Transverse colon (tissue), 4 donors: Measurements from ENCODE around the gene CCDC63. TPM values are rescaled to one million over a fixed set of nuclear protein-coding genes. Genes with fewer than 3 reads are reported as not detected.

Source experiments
- DNase-seq: peaks from one replicate; pipeline ENCODE4 v3.0.0-alpha.2; 2019
- H3K27ac ChIP-seq, 4 donors: fragments of 200-600 bp; sonication (generic); 2 replicates each; pipeline ENCODE4 v1.5.1; 2016 to 2018; ENCODE audit warnings: inconsistent platforms in 4 of 4
- H3K27me3 ChIP-seq: fragments of 200-600 bp; sonication (generic); 2 replicates; pipeline ENCODE4 v1.5.1; 2017; ENCODE audit warnings: inconsistent platforms
- H3K36me3 ChIP-seq, 4 donors: fragments of 200-600 bp; sonication (generic); 2 replicates each; pipeline ENCODE4 v1.5.1; 2017 to 2019; ENCODE audit warnings: inconsistent platforms in 4 of 4
- H3K4me1 ChIP-seq, 4 donors: fragments of 200-600 bp; sonication (generic); 2 replicates each; pipeline ENCODE4 v1.5.1; 2017 to 2020; ENCODE audit warnings: inconsistent platforms in 4 of 4
- H3K4me3 ChIP-seq, 4 donors: fragments of 200-600 bp; sonication (generic); 1 replicate in 1 of 4; 2 replicates in 3 of 4; pipeline versions ENCODE4 v1.5.1 to v1.6.1; 2017 to 2019; ENCODE audit warnings: inconsistent platforms in 4 of 4
- H3K9me3 ChIP-seq, 2 donors: fragments of 200-600 bp; sonication (generic); 2 replicates each; pipeline ENCODE4 v1.5.1; 2017 to 2019; ENCODE audit warnings: inconsistent platforms in 2 of 2
- CTCF ChIP-seq, 5 experiments: fragments of 200-600 bp in 3 of 5; fragments of 450-650 bp in 2 of 5; sonication (generic) in 3 of 5; IDR thresholded peaks; 1 replicate in 2 of 5; 2 replicates in 3 of 5; pipeline ENCODE4 v1.5.1; 2016 to 2017; ENCODE audit warnings: antibody characterized with exemption in 5 of 5, inconsistent platforms in 3 of 5, mild to moderate bottlenecking in 2 of 5, moderate library complexity in 1 of 5
- EP300 ChIP-seq: sonication (generic); formaldehyde crosslinking; IDR thresholded peaks from one replicate; pipeline ENCODE4 v1.6.1; 2017; ENCODE audit warnings: antibody characterized with exemption, low read depth
- POLR2A ChIP-seq: fragments of 450-650 bp; IDR thresholded peaks from one replicate; pipeline ENCODE4 v1.6.1; 2016; ENCODE audit warnings: antibody characterized with exemption, mild to moderate bottlenecking, moderate library complexity
- POLR2AphosphoS5 ChIP-seq, 3 donors: sonication (generic); formaldehyde crosslinking; IDR thresholded peaks; one replicate each; pipeline ENCODE4 v1.6.1; 2016; ENCODE audit warnings: antibody characterized with exemption in 3 of 3
- WGBS, 2 donors: methylation state at CpG; one replicate each; pipeline ENCODE4 v1.1.5; 2018; ENCODE audit warnings: low coverage in 1 of 2; 5-methylcytosine and 5-hydroxymethylcytosine counted together
- in situ Hi-C, 4 donors: fragments of 200-750 bp; cut with MboI; loops; one replicate each; pipeline versions ENCODE4 v1.15.0 to v1.15.1; 2017; ENCODE audit warnings: low sequenced_read_pairs in 3 of 4, low pct_ligation_motif_present in 1 of 4, low pct_unique_long_range_greater_than_20kb in 1 of 4
- intact Hi-C: fragments of 100-400 bp; cut with DNase I; formaldehyde crosslinking; loops from one replicate; pipeline ENCODE4 v1.15.1; 2023; ENCODE audit warnings: low total_unique reads
- total RNA-seq, 4 donors: library from RNA; depleted of rRNA; stranded (reverse); fragments of >200 nt; gene quantifications; one replicate each; pipeline ENCODE4 v1.1.0, GENCODE V29; 2016

CCDC63 gene
- total RNA-seq, 4 donors from 2014 or later: not detected

GRCh38 chr12:110885152-110885840, 38.5 kb downstream of the CCDC63 start:
- no peak for TF ChIP-seq POLR2AphosphoS5 (IDR thresholded peaks at IDR 0.05)
- TF ChIP-seq EP300: no peak
- no peak for TF ChIP-seq POLR2A
- no peak for TF ChIP-seq CTCF (IDR thresholded peaks at IDR 0.05)
- Histone ChIP-seq H3K27ac (no peak overlapping the region), H3K4me1 (peaks cover 0 to 4% (median 0%) of the 10 kb centered on the region in 4 donors), H3K9me3 (no peaks in the 10 kb centered on the region), H3K36me3 (no peaks in the 10 kb centered on the region), H3K27me3 (no peaks in the 10 kb centered on the region), H3K4me3 (no peak overlapping the region)
- no peak for DNase-seq
- in situ Hi-C loops (no loop called here), intact Hi-C loops (no loop called here)
- WGBS, 2 donors: 70 to 77% methylated on average over 5 to 6 of the region's 6 CpGs

GRCh38 chr12:110888256-110888991, 41.6 kb downstream of the CCDC63 start:
- H3K9me3 ChIP-seq: no peaks in the 10 kb centered on the region
- in situ Hi-C loops (no loop called here), intact Hi-C loops (no loop called here)
- H3K27me3 ChIP-seq: peaks cover 4% of the 10 kb centered on the region
- peak overlapping the region in 1 of 4 donors; percentile 64 for H3K27ac ChIP-seq
- TF ChIP-seq POLR2A (no peak), POLR2AphosphoS5 (IDR thresholded peaks at IDR 0.05) (no peak), CTCF (IDR thresholded peaks at IDR 0.05) (peak in 2 of 5 experiments; percentile 12 to 13), EP300 (no peak)
- H3K36me3 ChIP-seq: no peaks in the 10 kb centered on the region
- WGBS, 2 donors: 35 to 67% methylated on average over 1 to 5 of the region's 5 CpGs
- no peak for DNase-seq
- H3K4me1 ChIP-seq: peaks cover 0 to 4% (median 0%) of the 10 kb centered on the region in 4 donors
- H3K4me3 ChIP-seq: peak overlapping the region in 1 of 4 donors; percentile 61

- H3K27ac ChIP-seq: no peak overlapping the region
- no peaks in the 10 kb centered on the region for H3K36me3 ChIP-seq
- H3K9me3 ChIP-seq: no peaks in the 10 kb centered on the region
- 83 to 91% methylated on average over 2 to 12 of the region's 12 CpGs for WGBS, 2 donors
- peaks cover 12% of the 10 kb centered on the region for H3K27me3 ChIP-seq
- H3K4me1 ChIP-seq: peaks cover 0 to 6% (median 0%) of the 10 kb centered on the region in 4 donors
- intact Hi-C loops: no loop called here
- TF ChIP-seq POLR2A (no peak), CTCF (IDR thresholded peaks at IDR 0.05) (no peak)
- no peak overlapping the region for H3K4me3 ChIP-seq
- in situ Hi-C loops: no loop called here
- DNase-seq: no peak
Observed at GRCh38 chr12:110889361-110889760, 42.6 kb downstream of the CCDC63 start.

- in situ Hi-C loops: no loop called here
- WGBS, 2 donors: 84 to 100% methylated on average over 1 to 3 of the region's 3 CpGs
- no peak for TF ChIP-seq POLR2AphosphoS5 (IDR thresholded peaks at IDR 0.05)
- TF ChIP-seq EP300: no peak
- TF ChIP-seq CTCF (IDR thresholded peaks at IDR 0.05): no peak
- no peak for TF ChIP-seq POLR2A
- H3K4me3 ChIP-seq: no peak overlapping the region
- peaks cover 0 to 7% (median 0%) of the 10 kb centered on the region in 4 donors for H3K4me1 ChIP-seq
- H3K9me3 ChIP-seq: no peaks in the 10 kb centered on the region
- no peaks in the 10 kb centered on the region for H3K36me3 ChIP-seq
- H3K27me3 ChIP-seq: peaks cover 12% of the 10 kb centered on the region
- DNase-seq: no peak
- intact Hi-C loops: no loop called here
- no peak overlapping the region for H3K27ac ChIP-seq
Observed at GRCh38 chr12:110893956-110894355, 47.2 kb downstream of the CCDC63 start.
